GM19351 (cell line): ENCODE data around the gene SCNN1A.
"Not testable (repeated sequence)": the region's sequence is repeated elsewhere in the genome, so short reads cannot be mapped to it uniquely, and the experiment has no call there.

Experiments
- ATAC-seq: cut with Tn5 transposase; IDR thresholded peaks from one replicate; pipeline ENCODE4 v1.9.1; 2021; ENCODE audit warnings: mild to moderate bottlenecking, moderate library complexity; ENCODE audit not compliant: unreplicated experiment

The SCNN1A gene

DNA sequence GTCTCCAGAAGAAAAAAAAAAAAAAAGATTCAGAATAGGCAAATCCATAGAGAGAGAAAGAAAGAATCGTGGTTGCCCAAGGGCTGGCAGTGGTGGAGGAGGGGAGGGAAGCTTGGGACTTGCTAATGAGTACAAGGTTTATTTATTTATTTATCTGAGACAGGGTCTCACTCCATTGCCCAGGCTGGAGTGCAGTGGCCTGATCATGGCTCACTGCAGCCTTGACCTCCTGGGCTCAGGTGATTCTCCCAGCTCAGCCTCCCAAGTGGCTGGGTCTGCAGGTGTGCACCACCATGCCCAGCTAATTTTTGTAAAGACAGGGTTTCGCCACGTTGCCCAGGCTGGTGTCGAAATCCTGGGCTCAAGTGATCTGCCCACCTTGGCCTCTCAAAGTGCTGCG, 23.7 kb downstream of the SCNN1A start:
- no peak for ATAC-seq

DNA sequence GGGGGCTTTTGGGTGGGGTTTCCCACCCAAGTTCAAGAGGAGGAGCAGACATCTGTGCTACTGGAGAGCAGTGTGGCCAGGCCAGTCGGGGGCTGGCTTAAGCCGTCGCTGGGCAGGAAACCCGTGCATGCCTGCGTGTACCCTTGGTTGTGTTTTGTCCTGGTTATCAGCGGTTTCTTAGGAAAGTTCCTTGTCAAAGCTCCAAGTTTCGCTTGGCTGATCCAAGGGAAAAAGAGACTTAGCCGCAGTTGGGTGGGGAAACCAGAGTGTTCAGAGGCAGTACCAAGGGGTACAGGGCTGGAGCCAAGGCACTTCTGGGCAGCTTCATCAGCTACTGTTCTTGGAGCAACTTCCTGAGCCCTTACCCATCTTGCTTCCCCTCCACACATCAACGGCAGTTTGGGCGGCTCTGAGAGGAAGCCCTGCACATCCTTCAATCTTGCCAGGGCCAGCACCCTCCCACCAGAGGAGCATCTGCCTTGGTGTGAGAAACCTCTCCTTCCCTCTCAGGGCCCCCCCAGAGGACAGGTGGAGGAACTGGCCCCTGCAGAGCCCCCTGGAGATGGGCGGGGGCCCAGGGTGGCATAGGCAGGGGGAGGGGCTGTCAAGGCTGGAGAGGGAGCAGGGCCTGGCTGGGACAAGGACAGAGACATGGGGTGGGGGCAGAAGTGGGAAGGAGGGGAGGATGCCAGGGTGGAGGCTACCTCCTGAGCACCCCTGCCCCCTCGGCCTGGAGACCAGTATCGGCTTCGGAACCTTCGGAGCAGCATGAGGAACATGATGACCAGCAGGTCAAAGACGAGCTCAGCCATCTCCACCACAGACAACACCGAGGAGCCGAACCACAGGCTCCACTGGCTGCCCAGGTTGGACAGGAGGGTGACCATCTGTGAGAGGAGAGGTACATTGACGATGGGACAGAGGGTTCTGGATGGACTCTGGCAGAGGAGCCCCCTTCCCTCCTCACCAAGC, 27.7 kb downstream of the SCNN1A start:
- no peak for ATAC-seq

DNA sequence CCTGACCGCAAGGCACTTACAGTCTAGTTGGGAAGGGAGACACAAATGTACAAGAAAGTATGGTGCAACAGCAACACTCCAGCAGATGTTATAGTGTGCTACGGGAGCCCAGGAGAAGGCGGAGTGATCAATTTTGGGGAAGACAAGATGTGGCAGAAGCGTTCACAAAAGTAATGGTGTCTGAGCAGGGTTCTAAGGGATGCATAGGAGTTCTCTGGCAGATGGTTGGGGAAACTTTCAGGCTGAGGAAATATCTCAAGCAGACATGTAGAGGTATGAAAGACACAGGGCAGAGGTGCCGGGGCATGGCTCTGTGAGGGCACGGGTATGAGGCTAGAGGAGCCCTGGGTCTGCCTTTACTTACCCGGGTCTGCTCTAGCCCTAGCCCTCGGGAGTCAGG, 28.4 kb downstream of the SCNN1A start:
- ATAC-seq, result no peak

DNA sequence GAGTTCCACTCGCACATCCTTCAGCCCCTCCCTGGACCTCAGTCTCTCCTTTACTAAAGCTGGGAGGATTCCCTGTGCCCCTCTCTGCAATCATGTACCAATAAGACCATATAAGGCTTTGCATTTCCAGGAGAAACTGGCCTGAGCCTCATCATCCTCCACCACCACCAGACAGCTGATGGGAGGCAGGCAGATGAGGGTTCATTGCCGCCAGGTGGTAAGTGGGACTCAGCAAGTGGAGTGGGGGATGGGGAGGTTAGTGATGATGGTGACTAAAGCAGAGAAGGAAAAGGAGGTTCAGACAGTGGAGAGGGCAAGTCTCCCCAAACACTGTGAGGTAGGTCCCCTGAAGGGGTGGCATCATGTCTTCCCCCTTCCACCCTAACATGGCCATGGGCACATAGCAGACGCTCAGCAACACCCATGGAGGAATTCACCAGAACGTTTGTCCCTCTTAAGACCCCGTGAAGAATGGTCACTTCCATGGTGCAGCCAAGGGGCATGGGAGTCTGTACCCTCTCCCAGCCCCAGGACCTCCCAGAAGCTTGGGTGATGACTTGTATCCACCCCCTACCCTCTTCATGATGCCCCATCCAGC, 29.0 kb downstream of the SCNN1A start:
- ATAC-seq, result no peak

DNA sequence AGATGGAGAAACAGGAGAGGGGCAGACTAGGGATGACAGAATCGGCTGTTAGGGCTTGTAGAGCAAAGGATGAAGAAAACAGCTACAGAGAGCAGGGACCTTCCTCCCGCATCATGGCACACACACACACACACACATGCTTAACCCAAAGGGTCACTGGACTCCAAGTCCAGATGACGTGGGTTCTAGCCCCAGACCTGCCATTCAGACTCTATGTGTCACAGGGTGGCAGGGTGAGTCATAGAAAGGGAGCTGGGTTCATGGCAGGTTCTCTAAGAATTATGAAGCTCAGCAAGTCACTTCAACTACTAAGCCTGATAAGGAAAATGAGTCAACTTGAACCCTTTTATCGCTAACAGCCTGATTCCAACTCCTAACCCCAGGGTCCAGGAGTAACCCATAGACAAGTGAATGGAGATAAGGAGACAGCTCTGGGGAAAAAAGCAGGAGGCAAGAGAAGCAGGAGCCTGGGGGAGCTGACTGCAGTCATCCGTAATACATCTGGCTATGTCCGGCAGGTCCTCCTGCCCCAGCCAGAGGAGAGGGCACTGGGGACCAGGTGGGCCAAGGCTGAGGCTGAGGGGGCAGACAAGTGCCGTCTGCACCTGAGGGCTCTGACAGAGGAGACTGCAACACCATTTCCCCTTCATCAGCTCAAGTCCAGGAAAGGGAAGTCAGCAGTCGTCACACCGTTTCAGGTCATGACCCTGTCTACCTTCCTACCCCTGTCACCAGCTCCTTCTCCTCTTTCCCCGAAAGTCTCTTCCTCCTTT, 29.9 kb downstream of the SCNN1A start:
- no peak for ATAC-seq

DNA sequence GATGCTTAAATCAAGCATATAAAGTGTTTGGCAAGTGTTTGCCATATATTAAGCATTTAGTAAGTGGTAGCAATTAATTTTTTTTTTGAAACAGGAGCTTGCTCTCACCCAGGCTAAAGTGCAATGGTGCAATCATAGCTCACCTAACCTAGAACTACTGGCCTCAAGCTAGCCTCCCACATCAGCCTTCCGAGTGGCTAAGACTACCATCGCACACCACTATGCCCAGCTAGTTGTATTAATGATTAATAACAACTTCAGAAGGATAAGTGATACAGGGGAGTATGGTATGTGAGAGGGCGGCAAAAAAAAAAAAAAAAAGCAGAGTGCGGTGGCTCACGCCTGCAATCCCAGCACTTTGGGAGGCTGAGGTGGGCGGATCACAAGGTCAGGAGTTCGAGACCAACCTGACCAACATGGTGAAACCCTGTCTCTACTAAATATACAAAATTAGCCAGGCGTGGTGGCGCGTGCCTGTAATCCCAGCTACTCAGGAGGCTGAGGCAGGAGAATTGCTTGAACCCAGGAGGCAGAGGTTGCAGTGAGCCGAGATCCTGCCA, 31.2 kb downstream of the SCNN1A start:
- ATAC-seq, result not testable (repeated sequence)

DNA sequence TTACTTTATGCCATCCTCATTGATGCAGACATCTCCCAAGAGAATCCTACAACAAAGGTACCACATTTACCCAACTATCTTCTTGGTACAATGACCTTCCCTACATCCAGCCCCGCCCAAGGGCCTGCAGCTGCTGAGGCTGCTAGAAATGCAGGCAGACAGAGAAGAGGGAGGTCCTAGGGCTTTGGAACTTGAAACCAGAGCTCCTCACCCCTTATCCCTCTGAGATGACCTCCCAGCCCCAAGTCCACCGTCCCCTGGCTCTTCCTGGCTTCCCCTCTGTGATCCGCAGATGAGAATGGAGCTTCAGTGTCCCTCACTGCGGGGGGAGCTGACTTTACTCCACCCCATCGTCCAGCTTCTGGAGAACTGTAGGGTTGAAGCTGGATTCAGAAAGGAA, 31.8 kb downstream of the SCNN1A start:
- ATAC-seq, result no peak

DNA sequence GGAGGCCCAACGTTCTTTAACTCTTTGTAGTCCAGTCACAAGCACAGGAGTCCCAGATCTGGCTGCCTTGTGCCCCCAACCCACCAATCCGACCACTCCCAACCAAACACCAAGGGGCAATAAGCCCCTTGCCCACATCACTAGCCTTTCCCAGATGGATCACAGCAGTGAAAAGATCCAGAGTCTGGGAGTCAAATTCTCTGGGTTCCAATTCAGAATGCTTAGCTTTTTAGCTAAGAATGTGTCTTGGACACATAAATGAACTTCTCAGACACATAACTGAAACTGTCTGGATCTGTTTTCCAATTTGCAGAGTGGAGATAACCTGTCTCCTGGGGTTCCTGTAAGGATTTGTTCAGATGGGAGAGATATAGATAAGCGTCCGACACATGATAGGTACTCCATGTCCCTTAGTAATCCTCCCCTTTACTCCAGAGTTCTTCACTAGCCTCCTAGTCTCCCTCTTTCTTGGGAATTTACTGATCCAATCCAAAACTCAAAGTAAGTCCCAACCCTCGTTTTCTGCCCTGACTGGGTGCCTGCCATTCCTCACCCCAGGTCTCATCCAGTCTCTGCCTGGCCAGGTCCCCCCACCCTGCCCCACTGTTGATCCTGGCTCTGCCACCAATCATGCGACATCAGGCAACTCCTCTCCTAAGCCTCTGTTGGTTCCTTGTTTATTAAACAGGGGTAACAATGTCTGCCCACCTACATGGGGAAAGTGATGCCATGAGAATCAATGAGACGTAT, 33.0 kb downstream of the SCNN1A start:
- ATAC-seq, result no peak

DNA sequence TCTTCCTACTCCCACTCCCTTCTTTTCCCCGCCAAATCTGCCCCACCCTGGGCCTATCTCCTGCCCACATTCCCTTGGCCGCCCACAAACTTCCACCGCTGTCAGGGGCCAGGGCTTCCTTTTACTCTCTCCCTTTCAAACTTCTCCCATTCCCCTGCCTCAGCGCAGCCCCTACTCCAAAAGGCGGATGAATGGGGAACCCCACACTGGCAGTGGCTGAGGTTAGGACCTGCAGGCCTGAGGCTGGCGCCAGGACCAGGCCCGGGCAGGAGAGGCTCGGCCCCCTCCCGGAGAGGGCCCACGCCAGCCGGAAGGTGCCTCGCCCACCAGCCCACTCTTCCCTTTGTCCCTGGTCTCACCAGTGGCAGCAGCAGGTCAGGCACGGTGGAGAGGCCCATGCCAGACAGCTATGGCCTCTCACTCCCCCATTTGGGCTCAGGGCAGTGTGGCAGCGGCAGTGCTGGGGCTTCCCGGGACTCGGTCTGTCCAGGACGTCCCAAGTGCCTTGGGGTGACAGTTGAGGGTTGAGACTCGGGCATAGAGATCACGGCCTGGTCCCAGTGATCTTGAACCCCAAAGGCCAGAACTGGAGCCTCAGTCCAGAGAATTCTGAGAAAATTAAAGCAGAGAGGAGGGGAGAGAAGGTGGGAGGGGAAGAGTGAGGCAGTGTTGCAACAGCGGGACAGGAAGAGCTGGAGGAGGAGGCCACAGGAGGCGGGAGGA, 33.8 kb downstream of the SCNN1A start, which contains the start of gene TNFRSF1A:
TSS of gene TNFRSF1A (minus strand) at position 660 of the 723 bp plus-strand sequence. CDS start at position 398, 262 bp downstream.
- no peak for ATAC-seq

DNA sequence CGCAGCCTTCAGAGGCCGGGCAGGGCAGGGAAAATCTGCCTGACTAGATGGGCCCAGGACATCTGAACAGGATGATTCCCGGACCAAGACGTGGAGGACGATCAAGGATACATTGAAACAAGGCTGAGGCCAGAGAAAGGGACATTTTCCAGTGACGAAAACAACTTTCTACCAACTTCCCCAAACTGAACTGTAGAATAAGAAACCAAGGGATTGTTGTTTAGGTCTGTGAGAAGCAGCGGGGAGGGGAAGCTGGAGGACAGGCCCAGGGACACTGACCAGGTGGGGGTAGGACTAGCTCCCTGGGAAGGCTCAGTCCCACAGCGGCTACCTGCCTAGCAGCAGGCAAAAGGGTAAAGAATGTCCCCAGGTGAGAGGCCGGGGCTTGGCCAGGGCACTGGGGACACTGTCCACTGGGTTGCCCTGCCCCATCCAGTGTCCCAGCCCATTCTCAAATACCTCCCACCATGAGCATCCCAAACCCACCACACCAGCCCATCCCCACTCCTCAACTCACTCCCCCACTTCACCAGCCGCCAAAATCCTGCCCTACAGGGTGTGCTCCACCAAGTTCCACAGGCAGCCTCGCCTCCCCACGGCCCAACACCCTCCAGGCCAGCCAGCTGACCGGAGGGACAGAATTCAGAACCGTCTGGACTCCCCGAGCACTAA, 34.5 kb downstream of the SCNN1A start:
- ATAC-seq, result no peak

DNA sequence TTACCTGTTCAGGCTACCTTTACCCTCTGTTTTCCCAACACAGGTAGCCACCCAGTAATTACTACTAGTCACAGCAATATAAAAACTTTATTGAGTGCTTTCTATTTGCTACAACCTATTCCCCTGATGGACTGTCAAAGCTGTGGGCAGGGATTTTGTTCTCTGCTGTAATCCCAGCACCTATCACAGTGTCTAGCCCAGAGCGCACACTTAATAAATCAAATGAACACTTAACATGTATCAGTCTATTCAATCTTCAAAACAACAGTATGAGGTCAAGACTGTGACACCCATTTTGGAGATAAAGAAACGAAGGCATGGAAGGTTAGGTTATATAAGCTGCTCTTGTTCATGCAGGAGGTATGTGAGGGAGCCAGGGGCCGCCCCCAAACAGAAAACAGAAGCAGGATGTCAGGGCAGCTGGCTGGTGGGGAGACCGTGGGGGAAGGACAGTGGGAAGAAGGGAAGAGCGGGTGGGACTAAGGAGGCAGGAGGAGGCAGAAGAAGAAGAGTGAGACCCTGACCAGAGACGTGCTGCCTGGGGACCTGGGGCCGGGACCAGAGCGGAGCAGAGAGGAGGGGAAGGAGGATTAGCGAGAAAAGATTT, 35.2 kb downstream of the SCNN1A start:
- no peak for ATAC-seq

DNA sequence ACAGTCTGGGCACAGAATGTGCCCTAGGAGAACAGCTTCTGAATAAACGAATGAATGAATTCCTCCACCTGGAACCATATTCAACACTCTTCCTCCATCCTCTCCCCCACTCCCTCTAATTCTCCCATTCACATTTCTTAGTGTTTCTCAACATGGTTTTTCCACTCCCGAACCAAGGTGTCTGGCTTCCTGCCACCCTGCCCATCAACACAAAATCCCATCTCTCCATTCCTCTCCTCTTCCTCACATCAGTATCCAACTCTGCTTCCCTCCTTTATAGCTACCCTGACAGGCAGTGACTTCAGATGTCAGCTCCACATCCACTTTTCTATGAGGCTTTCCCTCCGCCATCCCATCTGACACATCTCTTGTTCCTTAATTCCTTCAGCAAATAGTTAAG, 36.4 kb downstream of the SCNN1A start:
- ATAC-seq, result no peak

DNA sequence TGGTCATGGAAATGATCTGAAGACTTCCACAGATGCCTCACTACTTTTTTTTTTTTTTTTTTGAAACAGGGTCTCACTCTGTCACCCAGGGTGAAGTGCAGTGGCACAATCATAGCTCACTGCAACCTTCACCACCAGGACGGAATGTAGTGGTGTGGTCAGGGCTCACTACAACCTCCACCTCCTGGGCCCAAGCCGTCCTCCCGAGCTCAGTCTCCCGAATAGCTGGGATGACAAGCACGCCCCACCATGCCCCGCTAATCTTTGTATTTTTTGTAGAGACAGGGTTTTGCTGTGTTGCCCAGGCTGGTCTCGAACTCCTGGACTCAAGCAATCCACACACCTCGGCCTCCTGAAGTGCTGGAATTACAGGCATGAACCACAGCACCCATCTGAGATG, 36.8 kb downstream of the SCNN1A start:
- ATAC-seq, result not testable (repeated sequence)

DNA sequence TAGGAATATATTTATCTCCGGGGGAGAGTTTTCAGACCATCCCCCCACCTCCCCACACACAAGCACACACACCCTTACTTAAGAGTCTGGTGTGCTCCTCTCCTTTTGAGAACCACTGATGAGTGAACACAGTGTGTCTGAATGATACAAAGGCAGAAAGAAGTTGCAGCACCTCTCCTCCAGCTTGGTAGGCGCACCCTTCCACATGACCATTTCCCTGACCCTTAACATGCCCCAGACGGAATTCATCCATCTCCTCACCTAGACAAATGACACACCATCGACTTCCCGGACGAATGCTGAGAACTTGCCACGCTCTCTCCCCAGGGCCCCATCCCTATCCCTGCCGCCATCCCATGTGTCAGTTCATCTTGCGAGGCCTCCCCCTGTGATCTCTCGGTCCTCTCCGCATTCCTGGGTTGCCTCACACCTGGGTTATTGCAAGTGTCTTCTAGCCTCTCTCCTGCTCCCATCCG, 37.4 kb downstream of the SCNN1A start:
- no peak for ATAC-seq

DNA sequence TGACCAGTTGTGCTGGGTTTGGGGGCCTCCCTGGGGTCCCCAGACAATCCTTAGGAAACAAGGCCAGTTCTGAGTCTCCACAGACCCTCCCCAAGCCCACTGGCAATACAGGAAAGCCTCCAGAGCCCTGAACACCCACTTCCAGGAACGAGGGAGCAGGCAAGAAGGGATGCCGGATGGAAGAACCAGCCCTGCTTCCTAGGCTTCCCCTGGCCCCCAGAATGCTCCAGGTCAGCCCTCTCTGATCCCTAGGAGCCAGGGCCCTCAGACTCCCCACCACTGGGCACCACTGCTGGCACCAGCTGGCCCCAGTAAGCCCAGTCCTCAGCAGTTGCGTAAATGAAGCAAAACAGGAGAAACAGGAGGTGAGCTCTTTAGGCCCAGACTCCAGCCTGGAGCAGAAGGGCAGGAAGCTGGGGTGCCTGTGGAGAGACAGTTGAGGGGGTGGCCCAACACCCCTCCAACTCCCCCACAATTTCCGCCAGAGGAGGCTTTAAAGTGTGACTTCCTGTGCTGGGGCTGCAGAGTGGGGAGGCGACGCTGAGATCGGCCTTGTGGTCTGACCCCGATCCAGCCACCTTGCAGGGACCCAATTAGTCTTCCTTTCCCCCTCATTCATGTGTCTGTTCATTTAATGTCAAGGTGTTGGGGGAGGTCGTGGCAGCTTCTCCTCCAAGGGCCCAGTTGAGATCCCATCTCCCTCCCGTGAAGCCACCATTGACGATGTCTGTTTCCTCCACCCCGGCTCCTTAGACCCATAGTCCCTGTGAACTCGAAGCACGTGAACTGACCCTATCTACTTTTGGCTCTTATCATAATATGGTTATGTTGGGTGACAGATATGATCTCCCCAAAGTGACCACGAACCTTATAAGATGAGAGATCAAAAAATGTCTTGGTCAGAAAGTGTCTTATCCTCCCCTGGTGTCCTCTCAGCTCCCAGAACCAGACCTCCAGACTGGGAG, 38.2 kb downstream of the SCNN1A start:
- no peak for ATAC-seq

DNA sequence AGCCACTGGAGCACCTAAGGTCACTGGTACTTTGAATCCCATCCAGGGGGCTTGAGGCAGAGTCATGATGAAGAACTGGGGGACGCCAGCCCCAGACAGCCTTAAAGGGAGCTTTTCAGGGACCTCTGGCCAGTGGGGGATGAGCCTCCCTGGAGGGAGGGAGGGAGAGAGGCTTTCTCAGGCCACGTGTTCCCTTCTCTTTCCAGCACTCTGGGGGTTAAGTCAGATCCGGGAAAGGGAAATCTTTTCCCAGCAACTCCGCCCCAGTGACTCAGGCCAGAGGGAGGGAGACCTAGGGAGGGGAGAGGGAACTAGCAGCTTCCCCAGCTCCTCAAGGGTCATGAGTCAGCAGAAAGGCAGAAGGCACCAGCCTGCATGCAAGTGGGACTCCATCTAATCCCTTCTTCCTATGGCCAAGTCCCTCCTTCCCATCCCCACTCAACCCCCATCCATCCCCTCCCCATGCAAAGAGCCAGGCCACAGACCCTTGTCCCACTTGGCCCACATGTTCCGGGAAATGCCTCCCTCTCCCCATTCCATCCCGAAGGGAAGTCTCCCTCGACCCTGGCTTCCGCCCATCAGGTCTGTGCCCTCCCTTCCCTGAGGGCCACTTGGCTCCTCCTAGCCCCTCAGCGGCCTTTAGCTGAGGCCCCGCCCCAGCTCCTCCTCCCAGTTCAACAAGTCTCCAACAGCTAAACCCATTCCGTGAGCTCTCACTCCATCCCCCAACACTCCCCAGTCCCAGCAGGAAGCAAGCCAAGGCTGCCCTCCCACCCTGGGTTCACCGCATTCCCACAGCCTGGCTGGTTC, 39.1 kb downstream of the SCNN1A start:
- ATAC-seq, result peak; percentile 7
